ENCODE measurements around the gene UBASH3B.

Gene UBASH3B

DNA sequence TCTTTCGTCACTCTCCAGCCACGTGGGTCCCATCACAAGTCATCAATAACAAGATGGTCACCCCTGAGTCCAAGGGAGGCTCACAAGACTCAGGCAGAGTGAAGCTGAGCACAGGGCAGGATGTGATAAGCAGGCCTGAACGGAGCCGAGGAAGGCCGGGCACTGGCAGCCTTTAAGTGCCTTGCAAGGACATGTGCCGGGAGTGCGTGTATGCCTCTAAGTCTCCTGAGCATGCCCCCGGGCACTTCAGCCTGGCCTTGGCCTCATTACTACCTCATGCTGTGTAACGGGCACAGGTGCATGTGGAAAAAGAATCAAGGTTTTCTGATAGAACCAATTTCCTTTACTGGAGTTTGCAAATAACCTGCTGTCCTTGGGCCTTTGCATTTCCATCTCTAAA is 55.8 kb downstream of the UBASH3B start:
- no peaks in the 10 kb centered on the region for H3K36me3 ChIP-seq (ENCODE audit: control insufficient read depth, insufficient read depth, low read length)
- TF ChIP-seq CTCF (IDR thresholded peaks at IDR 0.05) = no peak
- H3K9ac ChIP-seq = no peak overlapping the region
- H3K79me2 ChIP-seq = no peaks in the 10 kb centered on the region
- H3K27me3 ChIP-seq (ENCODE audit: control insufficient read depth, insufficient read depth, low read length) = no peaks in the 10 kb centered on the region
- no peak overlapping the region for H3K4me2 ChIP-seq (ENCODE audit: low read length)
- H3K4me3 ChIP-seq (ENCODE audit: low read depth, low read length) = no peak overlapping the region
- H3K9me3 ChIP-seq (ENCODE audit: control insufficient read depth, low read length) = no peaks in the 10 kb centered on the region
- H3K27ac ChIP-seq = no peak overlapping the region
- no peaks in the 10 kb centered on the region for H3K4me1 ChIP-seq
- no peak overlapping the region for H2AFZ ChIP-seq

DNA sequence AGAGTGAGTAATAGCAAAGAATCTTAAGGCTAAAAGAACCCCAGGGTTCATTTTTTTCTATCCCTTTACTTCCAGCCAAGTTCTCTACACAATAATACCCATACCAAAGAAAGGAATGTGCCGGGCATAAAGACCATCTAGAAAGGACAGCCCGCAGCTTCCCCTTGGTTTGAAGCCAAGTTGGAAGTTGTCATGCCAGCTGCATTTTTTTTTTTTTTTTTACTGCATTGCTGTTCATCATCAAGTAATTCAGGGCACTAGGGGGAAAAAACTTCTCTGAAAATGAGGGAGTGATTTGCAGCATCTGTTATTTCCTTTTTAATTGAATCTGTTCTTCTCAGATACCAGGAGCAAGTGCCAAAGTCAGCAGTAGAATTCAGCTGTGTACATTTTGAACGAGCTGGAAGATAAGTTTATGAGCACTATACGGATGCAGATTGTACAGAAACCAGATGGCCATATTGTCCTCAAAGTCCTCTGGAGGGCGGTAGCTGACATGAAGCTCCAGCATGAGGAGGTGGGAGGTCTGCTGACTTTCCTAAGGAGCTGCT is 56.4 kb downstream of the UBASH3B start:
- TF ChIP-seq CTCF (IDR thresholded peaks at IDR 0.05) = no peak
- Histone ChIP-seq H3K9me3 (ENCODE audit: control insufficient read depth, low read length) (no peaks in the 10 kb centered on the region), H3K4me2 (ENCODE audit: low read length) (no peak overlapping the region), H3K27ac (no peak overlapping the region), H3K27me3 (ENCODE audit: control insufficient read depth, insufficient read depth, low read length) (no peaks in the 10 kb centered on the region), H3K36me3 (ENCODE audit: control insufficient read depth, insufficient read depth, low read length) (no peaks in the 10 kb centered on the region), H3K79me2 (no peaks in the 10 kb centered on the region), H3K4me3 (ENCODE audit: low read depth, low read length) (no peak overlapping the region), H2AFZ (no peak overlapping the region), H3K9ac (no peak overlapping the region), H3K4me1 (no peaks in the 10 kb centered on the region)

GRCh38 chr11:122714004-122714403 is 58.5 kb downstream of the UBASH3B start:
- Histone ChIP-seq H3K4me2 (ENCODE audit: low read length) (no peak overlapping the region), H3K4me1 (no peaks in the 10 kb centered on the region), H3K27me3 (ENCODE audit: control insufficient read depth, insufficient read depth, low read length) (no peaks in the 10 kb centered on the region), H3K27ac (no peak overlapping the region), H3K36me3 (ENCODE audit: control insufficient read depth, insufficient read depth, low read length) (no peaks in the 10 kb centered on the region), H3K9me3 (ENCODE audit: control insufficient read depth, low read length) (no peaks in the 10 kb centered on the region), H2AFZ (no peak overlapping the region), H3K79me2 (no peaks in the 10 kb centered on the region), H3K9ac (no peak overlapping the region), H3K4me3 (ENCODE audit: low read depth, low read length) (no peak overlapping the region)
- no peak for TF ChIP-seq CTCF (IDR thresholded peaks at IDR 0.05)

DNA sequence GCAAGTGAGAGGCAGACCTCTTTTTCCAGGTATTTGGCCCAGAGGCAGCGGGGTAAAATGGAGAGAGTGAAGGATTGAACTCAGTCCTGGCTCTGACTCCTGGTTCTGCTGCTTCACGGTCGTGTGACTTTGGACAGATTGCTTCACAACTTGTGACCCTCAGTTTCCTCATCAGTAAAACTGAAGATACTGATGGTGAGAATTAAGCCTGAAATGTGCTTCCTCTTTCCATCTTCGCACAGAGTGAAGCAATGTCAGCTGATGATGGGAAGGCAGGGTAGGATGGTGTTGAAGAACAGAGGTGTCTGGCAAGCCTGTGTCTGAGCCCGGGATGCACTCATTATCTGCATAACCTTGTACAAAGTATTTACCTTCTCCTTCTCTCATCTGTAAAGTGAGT is 59.0 kb downstream of the UBASH3B start:
- H2AFZ ChIP-seq = no peak overlapping the region
- H3K27ac ChIP-seq = no peak overlapping the region
- H3K27me3 ChIP-seq (ENCODE audit: control insufficient read depth, insufficient read depth, low read length) = no peaks in the 10 kb centered on the region
- no peak overlapping the region for H3K9ac ChIP-seq
- H3K4me1 ChIP-seq = no peaks in the 10 kb centered on the region
- no peaks in the 10 kb centered on the region for H3K79me2 ChIP-seq
- H3K9me3 ChIP-seq (ENCODE audit: control insufficient read depth, low read length) = no peaks in the 10 kb centered on the region
- H3K4me3 ChIP-seq (ENCODE audit: low read depth, low read length) = no peak overlapping the region
- H3K4me2 ChIP-seq (ENCODE audit: low read length) = no peak overlapping the region
- TF ChIP-seq CTCF (IDR thresholded peaks at IDR 0.05) = no peak
- no peaks in the 10 kb centered on the region for H3K36me3 ChIP-seq (ENCODE audit: control insufficient read depth, insufficient read depth, low read length)

Data from parathyroid adenoma (tissue), 2 donors.